RPMI7951 (cell line): Measurements from ENCODE around the gene JARID2. TPM values are rescaled to one million over a fixed set of nuclear protein-coding genes. Genes with fewer than 3 reads are reported as not detected.
"Not testable (repeated sequence)": the region's sequence is repeated elsewhere in the genome, so short reads cannot be mapped to it uniquely, and the experiment has no call there.

ENCODE experiments used
- DNase-seq: peaks from one replicate; pipeline ENCODE4 v3.0.0-alpha.2; 2012; ENCODE audit warnings: low read depth
- total RNA-seq: library from RNA; depleted of rRNA; stranded (reverse); fragments of >200 nt; shearing (Covaris generic); gene quantifications from 2 replicates; pipeline ENCODE4 v1.2.3, GENCODE V29; 2014

The JARID2 gene
- total RNA-seq, 1 experiment from 2014 or later = 10.6 TPM

DNA sequence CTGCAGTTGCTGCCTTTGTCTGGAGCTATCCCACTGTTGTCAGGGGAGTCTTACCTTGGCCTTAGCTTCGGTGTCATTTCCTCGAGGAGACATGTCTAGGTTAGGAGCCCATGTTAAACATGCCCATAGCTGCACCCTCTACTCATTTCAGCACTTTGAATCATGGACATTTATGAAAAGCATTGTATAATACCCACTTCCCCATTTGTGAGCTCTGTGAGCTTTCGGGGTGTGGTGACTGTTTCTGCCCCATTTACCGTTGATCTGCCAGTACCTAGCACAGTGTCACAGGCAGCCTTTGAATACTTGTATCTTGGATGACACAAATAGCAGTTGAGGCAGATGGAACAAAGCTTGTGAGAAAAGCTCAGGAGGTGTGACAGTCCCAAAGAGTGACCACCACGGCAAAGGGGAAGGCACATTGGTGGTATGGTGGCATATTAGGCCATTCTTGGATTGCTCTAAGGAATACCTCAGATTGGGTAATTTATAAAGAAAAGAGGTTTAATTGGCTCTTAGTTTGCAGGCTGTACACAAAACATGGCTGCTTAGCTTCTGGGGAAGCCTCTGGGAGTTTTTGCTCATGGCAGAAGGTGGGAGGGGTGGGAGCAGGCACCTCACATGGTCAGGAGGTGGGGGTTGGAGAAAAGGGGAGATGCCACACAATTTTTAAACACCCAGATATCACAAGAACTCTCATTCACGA, 42.0 kb downstream of the JARID2 start:
- DNase-seq = no peak

GRCh38 chr6:15288856-15289255, 43.0 kb downstream of the JARID2 start:
- DNase-seq = peak; percentile 44

GRCh38 chr6:15289456-15289855, 43.6 kb downstream of the JARID2 start:
- peak; percentile 73 for DNase-seq

GRCh38 chr6:15290067-15290680, 44.3 kb downstream of the JARID2 start:
- no peak for DNase-seq

- no peak for DNase-seq
Observed at GRCh38 chr6:15290962-15291704, 45.3 kb downstream of the JARID2 start.

GRCh38 chr6:15292721-15293302, 46.9 kb downstream of the JARID2 start:
- DNase-seq = no peak

DNA sequence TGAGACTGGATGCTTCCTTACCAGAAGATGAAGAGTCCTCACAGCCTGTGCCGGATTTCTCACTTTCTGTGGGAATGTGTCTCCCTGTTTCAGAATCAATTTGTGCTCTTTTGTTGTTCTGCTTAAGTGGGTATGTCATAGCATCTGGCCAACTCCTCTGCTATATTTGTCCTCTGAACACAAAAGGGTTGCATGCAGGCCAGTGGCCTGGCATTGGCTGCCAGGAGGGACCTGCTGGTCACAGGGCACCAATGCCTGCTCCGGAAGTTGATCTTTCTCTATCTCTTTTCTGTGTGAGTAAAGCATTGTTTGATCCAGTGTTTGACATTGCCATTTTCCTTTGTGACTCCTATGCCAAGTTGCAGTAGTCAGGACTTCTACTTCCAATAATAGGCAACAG, 47.8 kb downstream of the JARID2 start:
- DNase-seq = no peak

- DNase-seq = no peak
Observed at GRCh38 chr6:15294504-15294903, 48.6 kb downstream of the JARID2 start.

GRCh38 chr6:15296249-15296648, 50.4 kb downstream of the JARID2 start:
- DNase-seq = no peak

GRCh38 chr6:15296735-15297134, 50.9 kb downstream of the JARID2 start:
- no peak for DNase-seq

GRCh38 chr6:15297167-15297566, 51.3 kb downstream of the JARID2 start:
- DNase-seq = not testable (repeated sequence)

DNA sequence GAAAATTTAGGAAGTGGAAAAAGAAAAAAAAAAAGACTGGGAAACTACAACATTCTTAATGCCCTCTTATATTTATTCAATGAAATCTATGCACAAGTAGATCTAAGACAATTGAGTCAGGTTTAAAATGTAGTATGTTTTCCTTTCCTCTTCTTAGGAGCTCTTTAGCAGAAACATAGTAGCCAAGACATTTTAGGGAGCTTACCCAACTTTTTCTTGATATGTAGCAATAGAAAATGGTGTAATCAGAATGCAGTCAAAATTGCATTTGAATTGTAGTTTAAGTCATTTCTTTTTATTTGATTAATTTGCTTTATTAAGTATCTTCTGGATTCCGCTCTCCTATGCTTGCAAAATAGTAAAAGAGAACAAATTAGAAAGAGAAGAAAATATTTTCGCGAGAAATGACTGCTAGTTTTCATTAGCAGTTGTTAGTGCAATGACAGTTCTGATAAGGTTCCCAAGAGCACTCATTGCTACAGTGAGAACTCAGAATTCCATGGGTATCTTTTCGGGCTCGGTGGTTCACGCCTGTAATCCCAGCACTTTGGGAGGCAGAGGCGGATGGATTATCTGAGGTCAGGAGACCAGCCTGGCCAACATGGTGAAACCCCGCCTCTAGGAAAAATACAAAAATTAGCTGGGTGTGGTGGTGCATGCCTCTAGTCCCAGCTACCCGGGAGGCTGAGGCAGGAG, 52.2 kb downstream of the JARID2 start:
- no peak for DNase-seq

GRCh38 chr6:15299430-15300131, 53.7 kb downstream of the JARID2 start:
- DNase-seq = peak; percentile 60

GRCh38 chr6:15301179-15302006, 55.5 kb downstream of the JARID2 start:
- no peak for DNase-seq

GRCh38 chr6:15303162-15303919, 57.5 kb downstream of the JARID2 start:
- DNase-seq = no peak

- no peak for DNase-seq
Observed at GRCh38 chr6:15303920-15304291, 58.0 kb downstream of the JARID2 start.

- no peak for DNase-seq
Observed at GRCh38 chr6:15304337-15305042, 58.6 kb downstream of the JARID2 start.

- no peak for DNase-seq
Observed at GRCh38 chr6:15305496-15305895, 59.6 kb downstream of the JARID2 start.

GRCh38 chr6:15305909-15306308, 60.0 kb downstream of the JARID2 start:
- no peak for DNase-seq
